Measurements from ENCODE around the gene PCIF1. TPM values are rescaled to one million over a fixed set of nuclear protein-coding genes. Genes with fewer than 3 reads are reported as not detected.

Gene PCIF1
- total and polyA plus RNA-seq, 2 donors (not counting 3 experiments of a cell fraction or from before 2014, with no cell fraction given) = 26.4 to 27.2 TPM

GRCh38 chr20:45890077-45890984, 44.2 kb upstream of the PCIF1 start:
- H3K9ac ChIP-seq (replicated peaks; ENCODE audit: extremely low read depth, insufficient read depth, low read length) = peak overlapping the region; percentile 65
- peak overlapping the region; percentile 47 to 81 (median 57) for H3K4me3 ChIP-seq (replicated peaks in 1 of 3; ENCODE audit: insufficient read depth in 1 of 3, low read depth in 1 of 3, low read length in 3 of 3)
- no peaks in the 10 kb centered on the region for H3K9me1 ChIP-seq (replicated peaks; ENCODE audit: control insufficient read depth, extremely low read depth, insufficient read depth, low read length)
- H3K36me3 ChIP-seq (ENCODE audit: control insufficient read depth in 2 of 2, extremely low read depth in 1 of 2, insufficient read depth in 2 of 2, low read length in 2 of 2) = peaks cover 0 to 19% of the 10 kb centered on the region in 2 experiments
- no peaks in the 10 kb centered on the region for H3K9me3 ChIP-seq (replicated peaks; ENCODE audit: control insufficient read depth, insufficient read depth, low read length)
- no peaks in the 10 kb centered on the region for H3K79me2 ChIP-seq (ENCODE audit: control insufficient read depth, insufficient read depth, low read length)
- H2AFZ ChIP-seq (ENCODE audit: low read depth, low read length) = peak overlapping the region; percentile 61
- POLR2A ChIA-PET = interaction anchor here (0.7 to 3.5 kb wide), 6 partner anchors 9 to 68 kb away, joined by 3 to 26 read pairs (median 3); partner anchors contain the start of genes PCIF1, PLTP and ZSWIM1
- peak overlapping the region; percentile 60 for H3K4me2 ChIP-seq (ENCODE audit: insufficient read depth, low read length)
- peak overlapping the region; percentile 50 for H3K27ac ChIP-seq (ENCODE audit: insufficient read depth, low read depth, low read length)
- CTCF ChIA-PET = interaction anchor here (0.6 to 4.9 kb wide), 29 partner anchors 9 to 930 kb away, joined by 3 to 50 read pairs (median 5); partner anchors contain the start of genes ACOT8, PCIF1, PLTP and SNX21
- H4K20me1 ChIP-seq (replicated peaks; ENCODE audit: control insufficient read depth, extremely low read depth, insufficient read depth, low read length) = no peaks in the 10 kb centered on the region
- intact Hi-C loops (cut with micrococcal nuclease) (loop anchor here (1.0 to 2.0 kb wide), 6 partner anchors 34 to 80 kb away; partner anchors contain the start of genes ACOT8, PCIF1 and ZSWIM3), dilution Hi-C loops (cut with MboI; ENCODE audit: extremely low pct_ligation_motif_present, low sequenced_read_pairs) (no loop called here)
- BruUV-seq (replicated peaks) = TSS peak; percentile 35
- FAIRE-seq (peak; percentile 95), DNase-seq (ENCODE audit: low read depth, low spot score) (peak; percentile 89)
- no peaks in the 10 kb centered on the region for H3K27me3 ChIP-seq (ENCODE audit: control insufficient read depth in 2 of 2, insufficient read depth in 2 of 2, low read length in 2 of 2)
- H3K4me1 ChIP-seq (ENCODE audit: control insufficient read depth, extremely low read depth, insufficient read depth, low read length) = peaks cover 24% of the 10 kb centered on the region
- TF ChIP-seq CTCF (IDR thresholded peaks at IDR 0.05; ENCODE audit: extremely low read depth in 1 of 2, insufficient read depth in 1 of 2, low read depth in 1 of 2, low read length in 2 of 2) (peak; percentile 79 to 82), POLR2AphosphoS5 (IDR thresholded peaks at IDR 0.05; ENCODE audit: insufficient read depth, low read depth, low read length) (peak; percentile 24), GATA2 (IDR thresholded peaks at IDR 0.05; ENCODE audit: insufficient read depth, insufficient read length, low read depth, low read length) (no peak), MYC (IDR thresholded peaks at IDR 0.05; ENCODE audit: low read depth, low read length) (peak; percentile 68), POLR2A (IDR thresholded peaks at IDR 0.05; ENCODE audit: low read depth, low read length) (peak; percentile 30), FOS (IDR thresholded peaks at IDR 0.05; ENCODE audit: borderline replicate concordance, insufficient read depth, low read length) (no peak), MAX (IDR thresholded peaks at IDR 0.05; ENCODE audit: insufficient read depth, insufficient read length) (peak; percentile 56), EZH2 (IDR thresholded peaks at IDR 0.05; ENCODE audit: borderline replicate concordance, low read depth, low read length, severe bottlenecking) (no peak), JUN (IDR thresholded peaks at IDR 0.05; ENCODE audit: borderline replicate concordance, insufficient read depth, insufficient read length, low read depth) (no peak)
